HL-60 (cell line): ENCODE results near the gene FSTL3.
"Not testable (repeated sequence)": the region's sequence is repeated elsewhere in the genome, so short reads cannot be mapped to it uniquely, and the experiment has no call there.

Experiments
- GABPA ChIP-seq: IDR thresholded peaks from 2 replicates; pipeline ENCODE4 v1.6.1; 2012; ENCODE audit warnings: low read depth
- SPI1 ChIP-seq: IDR thresholded peaks from 2 replicates; pipeline ENCODE4 v1.6.1; 2012; ENCODE audit warnings: low read depth, mild to moderate bottlenecking, borderline replicate concordance
- TF ChIP-seq, protein P1 (sequence below): IDR thresholded peaks from one replicate; pipeline ENCODE4 v1.5.1; 2011; ENCODE audit warnings: low read length, control low read depth, inconsistent platforms; ENCODE audit not compliant: insufficient read depth

DNA sequence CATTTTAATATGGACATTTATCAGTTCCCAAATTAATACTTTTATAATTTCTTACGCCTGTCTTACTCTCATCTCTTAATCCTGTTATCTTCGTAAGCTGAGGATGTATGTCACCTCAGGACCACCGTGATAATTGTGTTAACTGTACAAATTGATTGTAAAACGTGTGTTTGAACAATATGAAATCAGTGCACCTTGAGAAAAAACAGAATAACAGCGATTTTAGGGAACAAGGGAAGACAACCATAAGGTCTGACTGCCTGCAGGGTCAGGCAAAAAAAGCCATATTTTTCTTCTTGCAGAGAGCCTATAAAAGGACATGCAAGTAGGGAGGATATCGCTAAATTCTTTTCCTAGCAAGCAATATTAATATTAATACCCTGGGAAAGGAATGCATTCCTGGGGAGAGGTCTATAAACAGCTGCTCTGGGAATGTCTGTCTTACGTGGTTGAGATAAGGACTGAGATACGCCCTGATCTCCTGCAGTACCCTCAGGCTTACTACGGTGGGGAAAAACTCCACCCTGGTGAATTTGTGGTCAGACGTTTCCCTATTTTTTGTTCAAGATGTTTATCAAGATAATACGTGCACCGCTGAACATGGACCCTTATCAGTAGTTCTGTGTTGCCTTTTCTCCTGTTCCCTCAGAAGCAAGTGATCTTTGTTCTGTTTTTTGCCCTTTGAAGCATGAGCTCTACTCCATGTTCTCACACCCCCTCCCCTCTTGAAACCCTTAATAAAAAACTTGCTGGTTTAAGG lies 7.3 kb upstream of the FSTL3 start:
- TF ChIP-seq, protein P1, sequence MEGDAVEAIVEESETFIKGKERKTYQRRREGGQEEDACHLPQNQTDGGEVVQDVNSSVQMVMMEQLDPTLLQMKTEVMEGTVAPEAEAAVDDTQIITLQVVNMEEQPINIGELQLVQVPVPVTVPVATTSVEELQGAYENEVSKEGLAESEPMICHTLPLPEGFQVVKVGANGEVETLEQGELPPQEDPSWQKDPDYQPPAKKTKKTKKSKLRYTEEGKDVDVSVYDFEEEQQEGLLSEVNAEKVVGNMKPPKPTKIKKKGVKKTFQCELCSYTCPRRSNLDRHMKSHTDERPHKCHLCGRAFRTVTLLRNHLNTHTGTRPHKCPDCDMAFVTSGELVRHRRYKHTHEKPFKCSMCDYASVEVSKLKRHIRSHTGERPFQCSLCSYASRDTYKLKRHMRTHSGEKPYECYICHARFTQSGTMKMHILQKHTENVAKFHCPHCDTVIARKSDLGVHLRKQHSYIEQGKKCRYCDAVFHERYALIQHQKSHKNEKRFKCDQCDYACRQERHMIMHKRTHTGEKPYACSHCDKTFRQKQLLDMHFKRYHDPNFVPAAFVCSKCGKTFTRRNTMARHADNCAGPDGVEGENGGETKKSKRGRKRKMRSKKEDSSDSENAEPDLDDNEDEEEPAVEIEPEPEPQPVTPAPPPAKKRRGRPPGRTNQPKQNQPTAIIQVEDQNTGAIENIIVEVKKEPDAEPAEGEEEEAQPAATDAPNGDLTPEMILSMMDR, result not testable (repeated sequence)
- TF ChIP-seq SPI1, GABPA: not testable (repeated sequence)
